D341Med (cell line): ENCODE measurements around the gene MED29.

Experiments used
- DNase-seq: peaks from one replicate; pipeline ENCODE4 v3.0.0; 2012; ENCODE audit warnings: low spot score

MED29 gene

GRCh38 chr19:39430675-39431593, 39.8 kb downstream of the MED29 start:
- no peak for DNase-seq

GRCh38 chr19:39432677-39433025, 41.5 kb downstream of the MED29 start:
- no peak for DNase-seq

- DNase-seq, result no peak
Observed at GRCh38 chr19:39433480-39434079, 42.4 kb downstream of the MED29 start.

- no peak for DNase-seq
Observed at GRCh38 chr19:39434123-39435076, 43.2 kb downstream of the MED29 start.

- DNase-seq, result peak; percentile 97
Observed at GRCh38 chr19:39435499-39436349, 44.5 kb downstream of the MED29 start, which contains the start of gene RPS16. Gene RPS16, minus strand, starts transcription at chr19:39435949. Its CDS starts 54 bp downstream, at chr19:39435895.

- no peak for DNase-seq
Observed at GRCh38 chr19:39436350-39436716, 45.2 kb downstream of the MED29 start.

GRCh38 chr19:39438270-39438934, 47.2 kb downstream of the MED29 start:
- no peak for DNase-seq

DNA sequence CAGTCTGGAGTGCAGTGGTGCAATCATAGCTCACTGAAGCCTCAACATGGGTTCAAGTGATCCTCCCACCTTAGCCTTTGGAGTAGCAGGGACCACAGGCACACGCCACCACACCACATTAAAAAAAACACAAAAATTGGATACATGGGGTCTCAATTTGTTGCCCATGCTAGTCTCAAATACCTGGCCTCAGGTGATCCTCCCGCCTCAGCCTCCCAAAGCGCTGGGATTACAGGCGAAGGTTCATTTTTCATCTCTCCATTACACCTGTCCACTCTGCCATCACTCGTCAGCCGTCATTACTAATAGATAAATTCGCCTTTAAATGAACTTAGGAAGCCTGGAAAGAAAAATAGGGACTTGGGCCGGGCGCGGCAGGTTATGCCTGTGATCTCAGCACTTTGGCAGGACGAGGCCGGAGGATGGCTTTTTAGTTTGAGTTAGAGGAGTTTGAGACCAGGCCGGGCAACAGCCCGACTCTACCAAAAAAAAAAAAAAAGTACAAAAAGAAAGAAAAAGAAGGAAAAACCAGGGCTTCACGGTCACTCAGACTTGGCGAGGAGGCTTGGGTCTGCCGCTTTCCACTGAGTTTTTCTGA, 53.5 kb downstream of the MED29 start:
- no peak for DNase-seq

DNA sequence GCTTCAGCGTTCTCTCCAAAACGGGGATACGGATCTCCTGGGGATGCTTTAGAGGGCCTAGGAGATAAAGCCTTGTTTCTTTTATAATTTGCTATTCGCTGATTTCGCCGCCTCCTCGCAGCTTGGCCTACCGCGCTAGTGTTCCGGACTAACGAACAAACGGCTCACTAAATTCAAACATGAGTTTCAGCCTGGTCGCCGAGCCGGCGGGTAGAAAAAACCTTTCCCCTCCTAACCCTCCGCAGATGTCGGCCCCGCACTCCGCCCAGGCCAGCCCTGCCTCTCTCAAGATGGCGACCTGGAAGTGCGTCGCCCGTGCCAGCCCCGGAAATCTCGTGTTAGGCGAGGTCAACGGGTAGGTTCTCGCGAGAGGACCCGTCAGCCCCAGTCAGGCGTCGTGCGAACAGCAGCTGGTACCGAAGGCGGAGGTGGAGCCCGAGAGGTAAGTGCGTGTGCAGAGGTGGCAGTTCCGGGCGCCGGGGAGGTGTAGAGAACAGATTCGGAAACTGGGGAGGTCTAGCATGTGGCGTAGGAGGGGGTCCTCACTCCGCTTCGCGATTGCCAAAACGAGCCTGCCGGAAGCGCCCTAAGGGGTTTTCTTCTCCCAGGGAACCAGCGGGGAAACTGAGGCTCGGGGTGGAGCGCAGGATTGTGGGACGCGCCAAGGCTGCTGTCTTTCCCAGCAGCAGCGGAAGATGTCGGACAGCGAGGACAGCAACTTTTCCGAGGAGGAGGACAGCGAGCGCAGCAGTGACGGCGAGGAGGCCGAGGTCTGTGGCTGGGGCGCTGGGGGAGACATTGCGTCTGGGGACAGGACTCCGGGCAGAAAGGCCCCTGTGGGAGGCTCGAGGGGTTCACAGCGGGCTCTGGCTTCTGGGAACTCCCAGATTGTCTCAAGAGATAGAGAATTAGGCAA, 54.3 kb downstream of the MED29 start, which contains the start of gene SUPT5H:
Gene SUPT5H (plus strand): TSS at position 387 of the 916 bp plus-strand sequence. CDS start 309 bp downstream, at position 696.
- peak; percentile 98 for DNase-seq

- DNase-seq, result no peak
Observed at GRCh38 chr19:39446365-39447084, 55.3 kb downstream of the MED29 start.

- DNase-seq, result no peak
Observed at GRCh38 chr19:39448271-39448670, 57.1 kb downstream of the MED29 start.

DNA sequence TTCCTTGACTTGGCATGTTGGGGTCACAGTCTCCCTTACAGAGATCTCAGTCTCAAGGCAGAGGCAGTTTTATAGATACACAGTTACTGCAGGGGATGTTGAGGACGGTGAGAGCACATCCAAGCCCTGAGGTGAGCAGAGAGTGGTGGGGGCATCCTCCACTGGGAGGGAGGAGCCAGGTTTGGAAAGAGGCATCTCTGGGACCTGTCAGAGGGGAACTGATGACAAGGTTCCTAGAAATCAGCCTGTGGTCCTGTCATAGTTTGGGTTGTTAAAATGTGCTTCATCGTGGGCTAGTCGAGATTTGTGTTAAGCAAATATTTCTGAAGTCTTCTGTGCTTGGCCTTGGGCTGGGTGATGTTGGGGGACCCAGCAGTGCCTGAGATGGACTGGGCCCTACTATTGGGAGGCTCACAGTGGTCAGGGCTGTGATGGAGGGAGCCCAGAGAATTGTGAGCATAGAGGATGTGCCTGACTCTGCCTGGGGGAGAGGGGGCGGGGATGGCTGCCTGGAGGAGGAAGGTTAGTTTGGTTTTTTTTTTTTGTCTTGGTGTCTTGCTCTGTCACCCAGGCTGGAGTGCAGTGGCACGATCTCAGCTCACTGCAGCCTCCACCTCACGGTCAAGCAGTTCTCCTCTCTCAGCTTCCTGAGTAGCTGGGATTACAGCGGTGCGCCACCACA, 58.1 kb downstream of the MED29 start:
- DNase-seq, result no peak
